GM21529 (cell line): ENCODE data around the gene MUS81.

Experiments used
- ATAC-seq: cut with Tn5 transposase; IDR thresholded peaks from one replicate; pipeline ENCODE4 v1.9.1; 2021; ENCODE audit not compliant: unreplicated experiment

Gene MUS81

DNA sequence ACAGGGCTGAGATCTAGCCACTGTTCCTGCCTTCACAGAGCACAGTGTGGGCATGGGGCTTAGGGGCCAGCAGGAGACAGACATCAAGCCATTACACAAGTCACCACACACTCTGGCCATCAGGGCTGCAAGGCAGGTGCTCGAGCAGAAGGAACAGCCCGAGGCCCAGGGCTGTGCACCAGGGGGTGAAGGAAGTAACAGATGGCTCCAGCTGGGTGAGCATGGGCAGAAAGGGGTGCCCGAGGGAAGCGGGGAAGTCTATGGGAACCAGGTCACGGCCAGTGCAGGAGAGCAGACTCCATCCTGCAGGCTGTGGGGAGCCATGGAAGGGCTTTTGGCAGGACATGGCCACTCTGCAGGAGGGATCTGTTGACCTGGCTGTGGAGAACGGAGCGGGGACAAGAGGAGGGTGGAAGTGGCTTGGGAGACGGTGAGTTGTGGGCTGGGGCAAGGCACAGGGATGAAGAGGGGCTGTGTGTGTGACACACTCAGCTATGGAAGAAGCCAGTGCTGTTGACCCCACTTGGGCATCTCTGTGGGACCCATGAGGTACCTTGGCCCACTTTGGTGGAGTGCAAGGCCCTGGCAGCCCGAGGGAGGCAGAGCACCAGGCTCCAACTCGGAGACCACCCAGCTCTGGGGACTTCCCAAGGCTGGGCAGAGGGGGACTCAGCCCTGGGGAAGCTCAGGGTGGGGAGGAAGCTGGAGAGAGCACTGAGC lies 55.0 kb downstream of the MUS81 start:
- ATAC-seq, result no peak

DNA sequence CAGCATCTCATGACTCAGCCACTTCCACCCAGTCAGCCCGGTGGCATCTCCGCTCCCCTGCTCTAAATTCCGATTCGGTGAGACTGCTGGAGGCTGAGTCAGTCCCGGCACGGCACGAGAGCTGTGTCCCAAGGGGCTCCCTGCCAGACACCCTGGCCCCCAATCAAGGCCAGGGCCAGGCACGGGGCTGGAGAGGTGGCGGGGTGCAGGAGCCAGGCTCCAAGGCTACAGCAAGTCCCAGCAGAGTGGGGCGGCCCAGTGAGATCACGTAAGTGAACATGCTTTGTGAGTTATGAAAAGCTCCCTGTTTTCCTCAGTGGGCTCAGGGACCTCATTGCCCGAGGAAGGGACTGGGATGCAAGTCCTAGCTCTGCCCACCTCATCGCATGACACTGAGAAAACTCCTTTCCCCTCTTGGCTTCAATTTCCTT lies 55.6 kb downstream of the MUS81 start:
- no peak for ATAC-seq
